Endothelial cell of umbilical vein (primary cell): ENCODE results near the gene CELSR1. TPM values are rescaled to one million over a fixed set of nuclear protein-coding genes. Genes with fewer than 3 reads are reported as not detected.

Experiments
- BruUV-seq: library from RNA; stranded (reverse); fragments of 400-500 nt; replicated peaks from 2 replicates; lab custom pipeline; 2021; lab: Mats Ljungman, UMichigan
- CTCF ChIA-PET: fragments of 300-600, 350-600 bp; sonication (Branson Sonifier 250); formaldehyde crosslinking; loops from one replicate; lab custom pipeline; 2021; ENCODE audit warnings: antibody characterized with exemption, inconsistent platforms; lab: Charles Lee
- POLR2A ChIA-PET: fragments of 300-600, 350-600 bp; sonication (Branson Sonifier 250); formaldehyde crosslinking; loops from one replicate; lab custom pipeline; 2021; ENCODE audit warnings: antibody characterized with exemption, inconsistent platforms; lab: Charles Lee
- DNase-seq: peaks from one replicate; pipeline ENCODE4 v3.0.0-alpha.2; 2011; ENCODE audit warnings: low read depth, low spot score
- FAIRE-seq: peaks from 2 replicates; lab custom pipeline; 2011; peaks lifted over from hg19 to GRCh38; lab: Jason Lieb, UNC
- H2AFZ ChIP-seq: 2 replicates; pipeline ENCODE4 v1.6.0; 2012; ENCODE audit warnings: low read depth, low read length, control low read depth, inconsistent platforms
- H3K27ac ChIP-seq: 2 replicates; pipeline ENCODE4 v1.5.1; 2011; ENCODE audit warnings: low read depth, mild to moderate bottlenecking, control low read depth, low read length, moderate library complexity; ENCODE audit not compliant: insufficient read depth
- H3K27me3 ChIP-seq, 2 experiments: 2 replicates each; pipeline versions ENCODE4 v1.6.0 to v1.6.1; 2011; ENCODE audit warnings: low read length in 2 of 2, mixed read lengths in 1 of 2; ENCODE audit not compliant: control insufficient read depth in 2 of 2, insufficient read depth in 2 of 2
- H3K36me3 ChIP-seq, 2 experiments: 2 replicates in 1 of 2; 3 replicates in 1 of 2; pipeline ENCODE4 v1.5.1; 2011; ENCODE audit warnings: low read length in 2 of 2, mild to moderate bottlenecking in 1 of 2, moderate library complexity in 1 of 2; ENCODE audit not compliant: control insufficient read depth in 2 of 2, insufficient read depth in 2 of 2; ENCODE audit errors: extremely low read depth in 1 of 2
- H3K4me1 ChIP-seq: 3 replicates; pipeline ENCODE4 v1.5.1; 2011; ENCODE audit warnings: mild to moderate bottlenecking, low read length; ENCODE audit not compliant: control insufficient read depth, insufficient read depth; ENCODE audit errors: extremely low read depth
- H3K4me2 ChIP-seq: 2 replicates; pipeline ENCODE4 v1.6.1; 2011; ENCODE audit warnings: low read length, control low read depth, mixed read lengths; ENCODE audit not compliant: insufficient read depth
- H3K4me3 ChIP-seq, 3 experiments: fragments of 200-600 bp in 1 of 3; sonication (generic), shearing (Covaris generic) in 1 of 3; replicated peaks in 1 of 3; 2 replicates each; pipeline ENCODE4 v1.5.1; 2011 to 2016; ENCODE audit warnings: control low read depth in 3 of 3, low read length in 3 of 3, mild to moderate bottlenecking in 2 of 3, inconsistent platforms in 1 of 3, low read depth in 1 of 3, moderate library complexity in 1 of 3; ENCODE audit not compliant: insufficient read depth in 1 of 3
- H3K79me2 ChIP-seq: 2 replicates; pipeline ENCODE4 v1.6.0; 2012; ENCODE audit warnings: low read length, inconsistent platforms; ENCODE audit not compliant: control insufficient read depth, insufficient read depth
- H3K9ac ChIP-seq: replicated peaks from 2 replicates; pipeline ENCODE3; 2011; ENCODE audit warnings: low read length, control low read depth; ENCODE audit not compliant: insufficient read depth; ENCODE audit errors: extremely low read depth
- H3K9me1 ChIP-seq: replicated peaks from 3 replicates; pipeline ENCODE4 v1.6.0; 2011; ENCODE audit warnings: mild to moderate bottlenecking, low read length; ENCODE audit not compliant: control insufficient read depth, insufficient read depth; ENCODE audit errors: extremely low read depth
- H3K9me3 ChIP-seq: replicated peaks from 2 replicates; pipeline ENCODE4 v1.5.1; 2012; ENCODE audit warnings: low read length, inconsistent platforms; ENCODE audit not compliant: control insufficient read depth, insufficient read depth
- H4K20me1 ChIP-seq: replicated peaks from 2 replicates; pipeline ENCODE3; 2011; ENCODE audit warnings: mild to moderate bottlenecking, low read length; ENCODE audit not compliant: control insufficient read depth, insufficient read depth; ENCODE audit errors: extremely low read depth
- EZH2 ChIP-seq: IDR thresholded peaks from 2 replicates; pipeline ENCODE4 v1.6.1; 2012; ENCODE audit warnings: borderline replicate concordance, low read depth, mild to moderate bottlenecking, moderate library complexity, low read length, inconsistent platforms; ENCODE audit not compliant: severe bottlenecking
- FOS ChIP-seq: IDR thresholded peaks from 2 replicates; pipeline ENCODE4 v1.6.1; 2011; ENCODE audit warnings: mild to moderate bottlenecking, low read length, moderate library complexity, borderline replicate concordance; ENCODE audit not compliant: insufficient read depth
- GATA2 ChIP-seq: IDR thresholded peaks from 2 replicates; pipeline ENCODE4 v1.7.0; 2011; ENCODE audit warnings: low read depth, mild to moderate bottlenecking, moderate library complexity, mixed read lengths, low read length; ENCODE audit not compliant: insufficient read length, insufficient read depth
- JUN ChIP-seq: IDR thresholded peaks from 2 replicates; pipeline ENCODE4 v1.6.1; 2011; ENCODE audit warnings: borderline replicate concordance, low read depth; ENCODE audit not compliant: insufficient read length, insufficient read depth
- MAX ChIP-seq: IDR thresholded peaks from 2 replicates; pipeline ENCODE4 v1.6.1; 2011; ENCODE audit not compliant: insufficient read depth, insufficient read length
- MYC ChIP-seq: IDR thresholded peaks from one replicate; pipeline ENCODE4 v1.6.1; 2011; ENCODE audit warnings: mild to moderate bottlenecking, low read depth, low read length
- POLR2A ChIP-seq: IDR thresholded peaks from 2 replicates; pipeline ENCODE4 v1.6.1; 2012; ENCODE audit warnings: low read depth, mild to moderate bottlenecking, control low read depth, low read length
- dilution Hi-C: fragments of 300-500 bp; cut with MboI; formaldehyde crosslinking; loops from one replicate; pipeline ENCODE4 v1.15.0; 2019; ENCODE audit warnings: low sequenced_read_pairs; ENCODE audit not compliant: extremely low pct_ligation_motif_present
- intact Hi-C: fragments of 100-400 bp; cut with micrococcal nuclease; formaldehyde crosslinking; loops from one replicate; pipeline ENCODE4 v1.10.0; 2022
- polyA plus RNA-seq, 4 experiments: library from polyadenylated mRNA; depleted of rRNA in 3 of 4; stranded (reverse) in 3 of 4; unstranded in 1 of 4; fragments of >200 nt; gene quantifications; 2 replicates each; pipeline versions ENCODE4 v1.2.1 to v1.2.3, GENCODE V29; 2011 to 2012; ENCODE audit warnings: missing spikeins in 1 of 4
- total RNA-seq: library from RNA; stranded (reverse); gene quantifications from 2 replicates; pipeline ENCODE4 v1.2.3, GENCODE V29; 2021
- TF ChIP-seq, protein P1 (sequence below), 2 donors: IDR thresholded peaks; 1 replicate in 1 of 2; 2 replicates in 1 of 2; pipeline ENCODE4 v1.5.1; 2011; ENCODE audit warnings: low read length in 2 of 2, mild to moderate bottlenecking in 2 of 2, moderate library complexity in 2 of 2, control low read depth in 1 of 2, inconsistent platforms in 1 of 2, low read depth in 1 of 2; ENCODE audit not compliant: insufficient read depth in 1 of 2; ENCODE audit errors: extremely low read depth in 1 of 2

CELSR1 gene
- total and polyA plus RNA-seq, 2 donors (not counting 3 experiments of a cell fraction or from before 2014, with no cell fraction given) = 3.7 to 5.4 TPM

DNA sequence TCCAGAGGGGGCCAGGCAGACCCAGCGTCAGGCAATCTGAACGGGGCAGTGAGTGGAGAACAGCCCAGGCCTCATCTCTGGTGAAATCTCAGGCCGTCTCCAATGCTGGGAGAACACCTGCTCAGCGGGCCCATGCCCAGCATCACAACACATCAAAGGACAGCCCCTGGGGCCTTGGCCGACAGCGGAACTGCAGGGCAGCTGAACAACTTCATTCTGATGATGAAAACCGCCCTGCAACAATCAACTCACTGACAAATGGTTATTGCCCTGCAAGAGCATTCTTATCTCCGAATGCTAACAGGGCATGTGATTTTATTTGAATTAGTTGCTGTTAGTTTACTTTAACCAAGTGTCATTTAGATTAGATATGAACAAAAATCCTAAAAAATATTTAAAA lies 14.6 kb downstream of the CELSR1 start:
- Histone ChIP-seq H3K4me2 (no peak overlapping the region), H3K9me3 (no peaks in the 10 kb centered on the region), H3K27ac (no peak overlapping the region), H3K79me2 (no peaks in the 10 kb centered on the region), H3K4me1 (peaks cover under 1% of the 10 kb centered on the region), H3K9me1 (no peaks in the 10 kb centered on the region), H3K9ac (no peak overlapping the region), H3K36me3 (no peaks in the 10 kb centered on the region), H2AFZ (no peak overlapping the region), H4K20me1 (no peaks in the 10 kb centered on the region), H3K4me3 (no peak overlapping the region), H3K27me3 (peaks cover 4 to 9% of the 10 kb centered on the region in 2 experiments)
- BruUV-seq = no TSS peak
- ChIA-PET CTCF (interaction anchor here (1.4 kb wide), 1 partner anchor 155 kb away, joined by 8 read pairs; no protein-coding TSS in a partner anchor), POLR2A (no interaction called here)
- FAIRE-seq (no peak), DNase-seq (no peak)
- intact Hi-C loops = no loop called here
- no peak for TF ChIP-seq EZH2
- TF ChIP-seq JUN = no peak
- TF ChIP-seq POLR2A = no peak
- no peak for TF ChIP-seq MYC
- no peak for TF ChIP-seq MAX
- TF ChIP-seq FOS = no peak
- TF ChIP-seq GATA2 = no peak
- dilution Hi-C loops = no loop called here

- Histone ChIP-seq H3K36me3 (no peaks in the 10 kb centered on the region), H3K27me3 (peaks cover 4 to 6% of the 10 kb centered on the region in 2 experiments), H3K4me1 (peaks cover 8% of the 10 kb centered on the region), H3K9me1 (no peaks in the 10 kb centered on the region), H3K4me3 (no peak overlapping the region), H3K27ac (no peak overlapping the region), H3K9me3 (no peaks in the 10 kb centered on the region), H4K20me1 (no peaks in the 10 kb centered on the region), H3K4me2 (no peak overlapping the region), H2AFZ (no peak overlapping the region), H3K9ac (no peak overlapping the region), H3K79me2 (no peaks in the 10 kb centered on the region)
- DNase-seq (no peak), FAIRE-seq (no peak)
- dilution Hi-C loops (no loop called here), intact Hi-C loops (no loop called here)
- POLR2A ChIA-PET = no interaction called here
- BruUV-seq = no TSS peak
- CTCF ChIA-PET = no interaction called here
- TF ChIP-seq, protein P1, sequence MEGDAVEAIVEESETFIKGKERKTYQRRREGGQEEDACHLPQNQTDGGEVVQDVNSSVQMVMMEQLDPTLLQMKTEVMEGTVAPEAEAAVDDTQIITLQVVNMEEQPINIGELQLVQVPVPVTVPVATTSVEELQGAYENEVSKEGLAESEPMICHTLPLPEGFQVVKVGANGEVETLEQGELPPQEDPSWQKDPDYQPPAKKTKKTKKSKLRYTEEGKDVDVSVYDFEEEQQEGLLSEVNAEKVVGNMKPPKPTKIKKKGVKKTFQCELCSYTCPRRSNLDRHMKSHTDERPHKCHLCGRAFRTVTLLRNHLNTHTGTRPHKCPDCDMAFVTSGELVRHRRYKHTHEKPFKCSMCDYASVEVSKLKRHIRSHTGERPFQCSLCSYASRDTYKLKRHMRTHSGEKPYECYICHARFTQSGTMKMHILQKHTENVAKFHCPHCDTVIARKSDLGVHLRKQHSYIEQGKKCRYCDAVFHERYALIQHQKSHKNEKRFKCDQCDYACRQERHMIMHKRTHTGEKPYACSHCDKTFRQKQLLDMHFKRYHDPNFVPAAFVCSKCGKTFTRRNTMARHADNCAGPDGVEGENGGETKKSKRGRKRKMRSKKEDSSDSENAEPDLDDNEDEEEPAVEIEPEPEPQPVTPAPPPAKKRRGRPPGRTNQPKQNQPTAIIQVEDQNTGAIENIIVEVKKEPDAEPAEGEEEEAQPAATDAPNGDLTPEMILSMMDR (IDR thresholded peaks at IDR 0.05; ENCODE audit: extremely low read depth in 1 of 2, insufficient read depth in 1 of 2, low read depth in 1 of 2, low read length in 2 of 2) = no peak
Observed at GRCh38 chr22:46521994-46522393, 15.4 kb downstream of the CELSR1 start.
